Stomach smooth muscle (tissue), 2 donors: ENCODE data around the gene C19orf85.
A peak's percentile ranks its signal among the peaks of the same experiment; 100 is the strongest.

Experiments used
- H3K27ac ChIP-seq: one replicate; pipeline ENCODE4 v1.7.0; 2013; ENCODE audit warnings: mild to moderate bottlenecking, low read length, inconsistent platforms
- H3K27me3 ChIP-seq, 2 donors: one replicate each; pipeline ENCODE4 v1.7.0; 2013; ENCODE audit warnings: low read length in 2 of 2; ENCODE audit not compliant: insufficient read depth in 2 of 2, control insufficient read depth in 1 of 2
- H3K36me3 ChIP-seq, 2 donors: one replicate each; pipeline ENCODE4 v1.7.0; 2013; ENCODE audit warnings: low read length in 2 of 2; ENCODE audit not compliant: control insufficient read depth in 2 of 2, insufficient read depth in 2 of 2
- H3K4me1 ChIP-seq: one replicate; pipeline ENCODE4 v1.7.0; 2013; ENCODE audit warnings: low read length; ENCODE audit not compliant: control insufficient read depth, insufficient read depth
- H3K4me3 ChIP-seq, 2 donors: one replicate each; pipeline ENCODE4 v1.7.0; 2013; ENCODE audit warnings: low read length in 2 of 2
- H3K9ac ChIP-seq, 2 donors: one replicate each; pipeline ENCODE4 v1.7.0; 2013; ENCODE audit warnings: low read length in 2 of 2, mild to moderate bottlenecking in 1 of 2
- H3K9me3 ChIP-seq, 2 donors: one replicate each; pipeline ENCODE4 v1.7.0; 2013; ENCODE audit warnings: low read length in 2 of 2; ENCODE audit not compliant: control insufficient read depth in 2 of 2
- donor health status: healthy.
- donor health status: Pancreatic carcinoma.

C19orf85 gene

GRCh38 chr19:55488986-55489710, 24.6 kb upstream of the C19orf85 start:
- H3K4me1 ChIP-seq: peaks cover 88% of the 10 kb centered on the region
- no peaks in the 10 kb centered on the region for H3K27me3 ChIP-seq
- H3K36me3 ChIP-seq: no peaks in the 10 kb centered on the region
- no peaks in the 10 kb centered on the region for H3K9me3 ChIP-seq
- H3K9ac ChIP-seq: peak overlapping the region; percentile 26 to 47
- H3K4me3 ChIP-seq: peak overlapping the region in 1 of 2 donors; percentile 64
- H3K27ac ChIP-seq: peak overlapping the region; percentile 93

GRCh38 chr19:55487924-55488687, 23.6 kb upstream of the C19orf85 start, which contains the start of gene SSC5D:
TSS of gene SSC5D (plus strand) at chr19:55488436. CDS start at chr19:55488590, 154 bp downstream.
- H3K4me1 ChIP-seq: peaks cover 86% of the 10 kb centered on the region
- no peaks in the 10 kb centered on the region for H3K36me3 ChIP-seq
- H3K27ac ChIP-seq: peak within 1 kb of the TSS; percentile 96
- H3K9ac ChIP-seq: peak within 1 kb of the TSS; percentile 69 to 70
- no peaks in the 10 kb centered on the region for H3K27me3 ChIP-seq
- no peaks in the 10 kb centered on the region for H3K9me3 ChIP-seq
- peak within 1 kb of the TSS; percentile 63 to 78 for H3K4me3 ChIP-seq

- H3K36me3 ChIP-seq: peaks cover 0 to 2% of the 10 kb centered on the region in 2 donors
- H3K27ac ChIP-seq: peak overlapping the region; percentile 96
- peak overlapping the region; percentile 68 to 70 for H3K9ac ChIP-seq
- H3K4me1 ChIP-seq: peaks cover 78% of the 10 kb centered on the region
- H3K9me3 ChIP-seq: no peaks in the 10 kb centered on the region
- no peaks in the 10 kb centered on the region for H3K27me3 ChIP-seq
- H3K4me3 ChIP-seq: peak overlapping the region; percentile 54 to 78
Observed at GRCh38 chr19:55486971-55487923, 22.7 kb upstream of the C19orf85 start.

- Histone ChIP-seq H3K9ac (peak overlapping the region; percentile 68 to 70), H3K27me3 (no peaks in the 10 kb centered on the region), H3K36me3 (peaks cover 0 to 2% of the 10 kb centered on the region in 2 donors), H3K27ac (peak overlapping the region; percentile 96), H3K4me1 (peaks cover 69% of the 10 kb centered on the region), H3K4me3 (peak overlapping the region; percentile 54 to 78), H3K9me3 (no peaks in the 10 kb centered on the region)
Observed at GRCh38 chr19:55486043-55486970, 21.8 kb upstream of the C19orf85 start.

GRCh38 chr19:55485439-55486011, 21.0 kb upstream of the C19orf85 start:
- peak overlapping the region; percentile 65 to 78 for H3K4me3 ChIP-seq
- H3K27ac ChIP-seq: peak overlapping the region; percentile 96
- H3K27me3 ChIP-seq: no peaks in the 10 kb centered on the region
- H3K4me1 ChIP-seq: peaks cover 61% of the 10 kb centered on the region
- H3K9ac ChIP-seq: peak overlapping the region; percentile 62 to 75
- H3K9me3 ChIP-seq: no peaks in the 10 kb centered on the region
- peaks cover 0 to 2% of the 10 kb centered on the region in 2 donors for H3K36me3 ChIP-seq

GRCh38 chr19:55484593-55485438, 20.3 kb upstream of the C19orf85 start, which contains the start of gene NAT14:
TSS of gene NAT14 (plus strand) at chr19:55485188. CDS start at chr19:55485709, 521 bp downstream.
- no peaks in the 10 kb centered on the region for H3K9me3 ChIP-seq
- peak within 1 kb of the TSS; percentile 96 for H3K27ac ChIP-seq
- peak within 1 kb of the TSS; percentile 65 to 78 for H3K4me3 ChIP-seq
- H3K4me1 ChIP-seq: peaks cover 57% of the 10 kb centered on the region
- peak within 1 kb of the TSS; percentile 62 to 75 for H3K9ac ChIP-seq
- H3K27me3 ChIP-seq: no peaks in the 10 kb centered on the region
- peaks cover 0 to 2% of the 10 kb centered on the region in 2 donors for H3K36me3 ChIP-seq

GRCh38 chr19:55483706-55484592, 19.4 kb upstream of the C19orf85 start:
- Histone ChIP-seq H3K27ac (peak overlapping the region; percentile 96), H3K4me1 (peaks cover 49% of the 10 kb centered on the region), H3K27me3 (no peaks in the 10 kb centered on the region), H3K36me3 (peaks cover 0 to 2% of the 10 kb centered on the region in 2 donors), H3K4me3 (peak overlapping the region; percentile 65 to 78), H3K9ac (peak overlapping the region; percentile 62 to 75), H3K9me3 (no peaks in the 10 kb centered on the region)

- Histone ChIP-seq H3K9ac (no peak overlapping the region), H3K4me1 (peaks cover 45% of the 10 kb centered on the region), H3K36me3 (peaks cover 0 to 2% of the 10 kb centered on the region in 2 donors)
Observed at GRCh38 chr19:55482967-55483705, 18.6 kb upstream of the C19orf85 start.

More at GRCh38 chr19:55482967-55483705, 18.6 kb upstream of the C19orf85 start:
- no peak overlapping the region for H3K4me3 ChIP-seq
- no peaks in the 10 kb centered on the region for H3K9me3 ChIP-seq
- H3K27ac ChIP-seq: no peak overlapping the region
- no peaks in the 10 kb centered on the region for H3K27me3 ChIP-seq
